Esophagus muscularis mucosa (tissue), 4 donors: Measurements from ENCODE around the gene PBX4.

Experiments used
- EP300 ChIP-seq: sonication (generic); formaldehyde crosslinking; IDR thresholded peaks from one replicate; pipeline ENCODE4 v1.6.1; 2017; ENCODE audit warnings: antibody characterized with exemption
- POLR2A ChIP-seq: fragments of 450-650 bp; IDR thresholded peaks from one replicate; pipeline ENCODE4 v1.6.1; 2017; ENCODE audit warnings: antibody characterized with exemption, moderate library complexity, mild to moderate bottlenecking, low read depth
- POLR2AphosphoS5 ChIP-seq, 2 donors: sonication (generic); formaldehyde crosslinking; IDR thresholded peaks; one replicate each; pipeline ENCODE4 v1.6.1; 2017; ENCODE audit warnings: antibody characterized with exemption in 2 of 2
- TF ChIP-seq, protein P1 (sequence below), 3 experiments: fragments of 200-600 bp in 2 of 3; fragments of 450-650 bp in 1 of 3; sonication (generic) in 2 of 3; IDR thresholded peaks; one replicate each; pipeline ENCODE4 v1.5.1; 2017 to 2019; ENCODE audit warnings: antibody characterized with exemption in 3 of 3, mild to moderate bottlenecking in 2 of 3, moderate library complexity in 1 of 3

DNA sequence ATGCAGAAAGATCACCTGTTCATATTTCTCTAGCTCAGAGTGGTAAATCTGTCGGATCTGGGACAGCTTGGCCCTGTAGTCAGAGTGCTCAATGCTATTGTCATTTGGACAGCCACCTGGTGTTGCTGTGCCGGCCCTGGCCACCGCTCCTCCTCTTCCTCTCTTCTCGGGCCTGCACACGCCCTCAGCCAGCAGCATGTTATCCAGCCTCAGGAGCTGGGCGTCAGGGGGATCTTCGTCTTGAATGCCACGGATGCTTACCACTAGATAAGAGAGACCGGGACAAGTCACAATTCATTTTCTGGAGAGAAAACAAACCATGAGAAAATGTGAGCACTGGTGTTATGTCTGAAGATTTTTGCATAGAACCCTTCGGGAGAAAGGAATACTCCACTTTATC, 47.9 kb downstream of the PBX4 start:
- TF ChIP-seq, protein P1, sequence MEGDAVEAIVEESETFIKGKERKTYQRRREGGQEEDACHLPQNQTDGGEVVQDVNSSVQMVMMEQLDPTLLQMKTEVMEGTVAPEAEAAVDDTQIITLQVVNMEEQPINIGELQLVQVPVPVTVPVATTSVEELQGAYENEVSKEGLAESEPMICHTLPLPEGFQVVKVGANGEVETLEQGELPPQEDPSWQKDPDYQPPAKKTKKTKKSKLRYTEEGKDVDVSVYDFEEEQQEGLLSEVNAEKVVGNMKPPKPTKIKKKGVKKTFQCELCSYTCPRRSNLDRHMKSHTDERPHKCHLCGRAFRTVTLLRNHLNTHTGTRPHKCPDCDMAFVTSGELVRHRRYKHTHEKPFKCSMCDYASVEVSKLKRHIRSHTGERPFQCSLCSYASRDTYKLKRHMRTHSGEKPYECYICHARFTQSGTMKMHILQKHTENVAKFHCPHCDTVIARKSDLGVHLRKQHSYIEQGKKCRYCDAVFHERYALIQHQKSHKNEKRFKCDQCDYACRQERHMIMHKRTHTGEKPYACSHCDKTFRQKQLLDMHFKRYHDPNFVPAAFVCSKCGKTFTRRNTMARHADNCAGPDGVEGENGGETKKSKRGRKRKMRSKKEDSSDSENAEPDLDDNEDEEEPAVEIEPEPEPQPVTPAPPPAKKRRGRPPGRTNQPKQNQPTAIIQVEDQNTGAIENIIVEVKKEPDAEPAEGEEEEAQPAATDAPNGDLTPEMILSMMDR (IDR thresholded peaks at IDR 0.05), result no peak
- TF ChIP-seq POLR2A, result no peak
- no peak for TF ChIP-seq POLR2AphosphoS5 (IDR thresholded peaks at IDR 0.05)
- no peak for TF ChIP-seq EP300
